ENCODE measurements around the gene SYNE2. TPM values are rescaled to one million over a fixed set of nuclear protein-coding genes. Genes with fewer than 3 reads are reported as not detected.
A peak's percentile ranks its signal among the peaks of the same experiment; 100 is the strongest.

Gene SYNE2
- total RNA-seq, 4 donors from 2014 or later = 65.8 to 174 (median 126) TPM

- Histone ChIP-seq H3K27ac (no peak overlapping the region), H3K4me1 (no peaks in the 10 kb centered on the region), H3K36me3 (peaks cover 0 to 25% of the 10 kb centered on the region in 2 donors), H3K27me3 (no peaks in the 10 kb centered on the region), H3K9me3 (peaks cover 0 to 8% (median 0%) of the 10 kb centered on the region in 3 donors), H3K4me3 (no peak overlapping the region)
- TF ChIP-seq CTCF (IDR thresholded peaks at IDR 0.05) (no peak), POLR2AphosphoS5 (IDR thresholded peaks at IDR 0.05) (no peak)
- WGBS, 2 donors (ENCODE audit: low coverage in 1 of 2) = 64 to 100% methylated on average over 1 to 2 of the region's 2 CpGs
- no peak for ATAC-seq
These were observed 192.3 kb downstream of the SYNE2 start for GRCh38 chr14:64045091-64045490.

- TF ChIP-seq POLR2AphosphoS5 (IDR thresholded peaks at IDR 0.05) (no peak), EP300 (IDR thresholded peaks at IDR 0.05) (no peak), CTCF (IDR thresholded peaks at IDR 0.05) (no peak), POLR2A (IDR thresholded peaks at IDR 0.05) (no peak)
- Histone ChIP-seq H3K9me3 (no peaks in the 10 kb centered on the region), H3K4me1 (peaks cover 0 to 8% (median 0%) of the 10 kb centered on the region in 3 donors), H3K36me3 (peaks cover 0 to 37% of the 10 kb centered on the region in 2 donors), H3K27me3 (no peaks in the 10 kb centered on the region), H3K4me3 (no peak overlapping the region), H3K27ac (no peak overlapping the region)
- WGBS, 2 donors (ENCODE audit: low coverage in 1 of 2) = 83 to 85% methylated on average over 2 of the region's 2 CpGs
- ATAC-seq = no peak
These were observed 197.0 kb downstream of the SYNE2 start for GRCh38 chr14:64049616-64050381.

- Histone ChIP-seq H3K27me3 (no peaks in the 10 kb centered on the region), H3K36me3 (peaks cover 0 to 46% of the 10 kb centered on the region in 2 donors), H3K27ac (peak overlapping the region in 1 of 4 donors; percentile 42), H3K4me1 (peaks cover 0 to 8% (median 0%) of the 10 kb centered on the region in 3 donors), H3K9me3 (no peaks in the 10 kb centered on the region), H3K4me3 (no peak overlapping the region)
- TF ChIP-seq POLR2A (IDR thresholded peaks at IDR 0.05) (no peak), CTCF (IDR thresholded peaks at IDR 0.05) (no peak)
- WGBS, 2 donors (ENCODE audit: low coverage in 1 of 2) = 77 to 82% methylated on average over 9 to 10 of the region's 10 CpGs
- no peak for ATAC-seq
These were observed 201.2 kb downstream of the SYNE2 start for GRCh38 chr14:64053694-64054669.

GRCh38 chr14:64059454-64060198, 206.8 kb downstream of the SYNE2 start:
- H3K9me3 ChIP-seq = no peaks in the 10 kb centered on the region
- H3K27ac ChIP-seq = no peak overlapping the region
- H3K4me3 ChIP-seq = no peak overlapping the region
- peaks cover 0 to 48% of the 10 kb centered on the region in 2 donors for H3K36me3 ChIP-seq
- 100% methylated on average over 1 of the region's 6 CpGs; no CpG with 5 or more reads in 1 of the 2 donors for whole genome bisulfite sequencing, 2 donors (ENCODE audit: low coverage in 1 of 2)
- H3K4me1 ChIP-seq = no peaks in the 10 kb centered on the region
- no peaks in the 10 kb centered on the region for H3K27me3 ChIP-seq
- TF ChIP-seq EP300 (IDR thresholded peaks at IDR 0.05) (no peak), POLR2A (IDR thresholded peaks at IDR 0.05) (no peak), CTCF (IDR thresholded peaks at IDR 0.05) (no peak), POLR2AphosphoS5 (IDR thresholded peaks at IDR 0.05) (no peak)
- ATAC-seq = no peak

All from gastroesophageal sphincter (tissue), 4 donors.